NCI-H2196 treated with DMSO at 0.1 percent for 48 hours (cell line): ENCODE measurements around the gene GSE1.

Source experiments
- DNase-seq: peaks from one replicate; lab custom pipeline; 2025; ENCODE audit not compliant: unreplicated experiment; lab: John Stamatoyannopoulos, UW

The GSE1 gene

DNA sequence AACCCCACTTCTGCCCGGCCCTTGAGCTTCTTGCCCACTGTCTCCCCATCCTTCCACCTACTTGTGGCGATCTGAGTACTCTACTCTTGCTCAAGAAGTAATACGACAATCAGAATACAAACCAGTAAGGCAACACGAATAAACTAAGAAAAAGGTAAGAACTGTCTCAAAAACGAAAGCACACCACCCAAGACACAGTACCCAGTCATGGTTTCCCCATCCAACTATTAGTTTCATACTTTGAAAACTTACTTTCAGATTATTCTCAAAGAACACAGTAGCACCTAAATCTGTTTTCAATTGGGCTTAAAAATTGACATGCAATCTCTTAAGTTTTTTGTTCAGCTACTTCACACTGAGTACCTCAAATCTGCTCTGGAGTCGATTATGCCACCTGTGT is 61.7 kb downstream of the GSE1 start:
- no peak for DNase-seq

DNA sequence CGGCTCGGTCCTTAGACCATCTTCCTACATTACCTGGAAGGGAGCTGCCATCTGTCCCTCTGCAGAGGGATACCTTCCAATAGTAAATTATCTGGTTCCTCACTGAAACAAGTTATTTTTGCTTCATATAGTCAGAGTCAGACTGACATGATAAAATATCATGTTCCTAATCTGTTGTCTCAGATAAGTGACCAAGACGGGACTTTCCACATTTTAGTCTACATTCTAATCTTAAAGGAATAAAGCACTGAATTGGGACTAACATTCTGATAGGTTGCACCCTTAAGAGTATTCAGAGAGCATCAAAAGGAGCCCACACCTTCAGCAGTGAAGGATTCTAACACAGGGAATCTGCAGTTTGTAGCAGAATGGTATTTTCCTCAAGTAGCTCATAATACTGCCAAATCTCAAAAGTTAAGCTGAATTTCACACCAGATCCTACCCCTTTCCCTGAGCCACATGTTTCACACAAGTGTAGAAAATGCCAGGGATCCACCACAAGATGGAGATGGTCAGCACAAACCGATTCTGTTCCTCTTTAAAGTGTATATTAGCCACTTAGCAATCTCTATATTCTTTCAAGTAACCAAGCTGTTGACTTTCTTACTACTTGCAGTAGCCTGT is 62.2 kb downstream of the GSE1 start:
- no peak for DNase-seq

DNA sequence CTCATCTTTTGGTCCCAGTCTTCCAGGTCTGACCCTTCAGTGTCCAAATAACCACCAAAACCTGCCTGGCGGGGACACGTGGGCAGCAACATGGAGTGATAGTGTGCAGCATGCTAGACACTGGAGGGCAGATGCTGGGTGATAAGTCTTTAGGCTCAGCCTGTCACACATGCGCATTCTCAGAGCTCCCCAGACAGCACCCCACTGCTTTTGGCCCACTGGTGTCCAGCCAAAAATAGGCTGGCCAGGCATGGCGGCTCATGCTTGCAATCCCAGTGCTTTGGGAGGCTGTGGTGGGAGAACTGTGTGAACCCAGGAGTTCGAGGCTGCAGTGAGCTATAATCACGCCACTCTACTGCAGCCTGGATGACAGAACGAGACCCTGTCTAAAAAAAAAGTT is 63.3 kb downstream of the GSE1 start:
- DNase-seq, result no peak

DNA sequence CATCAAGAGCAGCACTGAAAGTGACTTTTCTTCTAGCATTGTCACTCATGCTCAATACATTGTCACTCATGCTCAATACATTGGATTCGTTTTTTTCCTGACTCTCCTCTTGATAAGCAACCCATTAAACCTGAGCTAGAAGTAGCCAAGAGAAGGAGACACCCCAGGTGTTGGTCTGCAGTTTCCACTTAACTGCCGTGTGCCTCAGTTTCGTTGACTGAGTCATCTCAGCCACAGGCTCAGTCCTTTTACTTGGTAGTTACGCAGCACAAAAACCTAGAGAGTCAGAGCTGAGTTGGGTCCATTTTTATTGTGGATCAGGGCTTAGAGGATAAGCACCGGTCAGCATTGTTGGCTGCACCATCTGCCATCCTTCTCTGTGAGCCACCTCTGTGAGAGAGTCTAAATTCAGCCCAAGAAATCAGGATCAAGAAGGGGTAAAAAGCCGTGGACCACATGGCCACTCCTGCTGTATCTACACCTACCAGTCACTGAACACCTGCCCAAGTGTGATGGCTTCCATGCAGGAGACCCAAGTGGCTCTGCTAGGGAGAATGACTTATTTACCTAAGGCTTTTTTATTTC is 64.4 kb downstream of the GSE1 start:
- no peak for DNase-seq

DNA sequence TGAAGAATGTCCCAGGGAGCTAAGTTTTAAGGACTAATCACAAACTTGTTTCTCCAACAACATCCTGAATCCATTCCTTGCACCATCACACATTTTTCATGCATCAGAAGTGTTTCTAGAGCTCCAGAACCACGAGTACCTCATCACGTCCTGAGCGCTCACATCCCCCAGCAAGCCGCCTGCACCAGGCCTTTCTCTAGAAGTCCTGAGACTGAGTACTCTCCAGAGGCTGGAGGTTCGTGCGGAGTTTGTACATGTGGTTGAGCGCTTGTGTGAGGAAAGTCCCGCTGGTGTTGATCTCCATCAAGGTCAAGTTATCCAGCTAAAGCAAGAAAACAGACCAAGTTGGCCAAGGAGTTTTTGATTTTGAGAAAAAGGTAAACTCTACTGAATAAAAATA is 64.9 kb downstream of the GSE1 start:
- DNase-seq, result no peak

DNA sequence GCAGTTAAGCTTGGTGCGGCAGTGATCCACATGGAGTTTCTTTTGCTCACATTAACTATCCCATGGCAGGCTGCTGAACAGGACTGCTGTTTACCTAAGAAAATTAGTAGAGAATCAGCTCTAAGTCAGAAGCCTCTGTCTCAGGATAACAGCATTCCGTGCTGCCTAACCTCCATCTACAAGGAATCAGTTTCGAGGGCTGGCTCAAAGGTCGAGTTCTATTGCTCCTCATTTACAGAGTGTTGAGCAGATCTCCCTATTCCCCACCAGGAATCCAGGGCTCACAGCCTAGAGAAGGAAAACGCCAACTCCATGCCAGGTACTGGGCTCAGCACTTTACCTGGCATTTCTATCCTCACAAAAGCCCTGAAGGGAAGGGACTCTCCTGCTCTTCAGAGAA is 65.7 kb downstream of the GSE1 start:
- DNase-seq, result no peak

DNA sequence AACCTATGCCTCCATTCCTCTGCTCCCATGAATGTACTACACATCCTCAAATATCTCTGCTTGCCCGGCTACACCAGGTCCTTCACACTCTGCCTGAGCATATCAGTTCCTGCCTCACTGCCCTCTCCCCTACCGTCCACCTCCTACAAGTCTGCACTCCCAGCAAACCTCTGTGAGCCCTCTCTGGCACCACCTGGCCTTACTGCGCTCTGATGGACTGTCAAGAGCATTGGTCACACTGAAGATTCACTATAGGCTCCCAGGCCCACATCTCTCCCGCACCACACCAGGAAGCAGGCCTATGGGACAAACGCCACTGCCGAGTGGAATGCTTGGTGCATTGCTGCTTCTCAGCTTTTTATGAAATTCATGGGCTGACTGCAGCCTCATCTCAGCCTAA is 66.7 kb downstream of the GSE1 start:
- no peak for DNase-seq

DNA sequence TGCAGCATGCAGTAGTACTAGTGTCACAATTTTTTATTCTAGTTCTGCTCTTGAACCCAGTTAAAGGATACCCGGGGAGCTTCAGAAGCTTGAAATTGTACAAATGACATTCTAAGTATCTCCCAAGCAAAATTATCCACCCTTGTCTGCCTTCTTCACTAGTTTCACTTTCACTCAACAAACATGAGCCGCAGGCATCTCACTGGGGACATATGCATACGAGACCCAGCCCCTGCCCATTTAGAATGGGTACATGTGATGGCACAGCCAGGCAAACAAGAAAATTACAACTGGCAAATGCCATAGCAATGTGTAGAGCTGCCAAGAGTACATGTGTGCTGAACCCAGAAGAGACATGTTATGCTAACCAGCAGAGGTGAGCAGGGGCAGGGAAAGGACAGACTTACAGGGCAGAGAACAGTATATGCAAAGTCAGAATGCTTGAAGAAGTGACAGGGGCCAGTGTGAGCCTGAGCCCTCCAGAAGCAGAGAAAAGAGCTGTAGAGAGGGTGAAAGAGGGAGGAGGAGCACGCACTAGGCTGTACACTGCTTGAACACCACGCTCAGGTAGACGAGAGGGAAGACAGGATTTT is 67.3 kb downstream of the GSE1 start:
- DNase-seq, result no peak

DNA sequence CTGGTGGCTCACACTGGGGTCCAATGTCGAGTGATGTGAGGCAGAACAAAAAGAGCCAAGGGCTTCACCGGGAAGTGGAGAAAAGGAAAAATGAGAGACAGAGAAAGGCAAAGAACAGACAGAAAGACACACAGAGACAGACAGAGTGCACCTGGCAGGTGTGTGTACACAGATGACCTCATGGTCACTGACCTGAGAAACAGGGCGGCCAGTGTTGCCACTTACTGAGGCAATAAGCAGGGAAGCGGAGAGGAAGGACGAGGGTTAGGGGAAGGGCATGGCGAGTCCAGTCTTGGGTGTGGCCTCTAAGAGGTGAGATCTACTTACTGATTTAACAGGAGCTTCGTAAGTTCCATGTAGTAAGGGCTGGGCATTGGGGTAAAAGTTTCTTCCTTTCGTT is 68.1 kb downstream of the GSE1 start:
- DNase-seq, result peak; percentile 38

DNA sequence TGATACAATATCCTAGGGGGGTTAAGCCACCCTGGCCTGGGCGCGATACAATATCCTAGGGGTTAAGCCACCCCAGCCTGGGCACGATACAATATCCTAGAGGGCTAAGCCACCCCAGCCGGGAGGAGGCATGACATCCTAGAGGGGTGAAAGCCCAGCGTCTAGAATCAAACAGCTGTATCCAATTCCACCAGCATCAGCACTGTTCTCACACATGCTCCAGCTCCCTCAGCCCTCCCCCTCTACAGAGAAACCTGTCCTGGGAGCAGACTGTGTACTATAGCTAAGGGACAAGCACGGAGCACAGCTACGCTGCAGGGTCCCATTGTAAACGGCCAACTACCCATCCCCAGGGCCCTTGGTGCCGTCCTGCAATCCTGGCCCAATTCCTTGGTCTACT is 69.4 kb downstream of the GSE1 start:
- DNase-seq, result no peak

DNA sequence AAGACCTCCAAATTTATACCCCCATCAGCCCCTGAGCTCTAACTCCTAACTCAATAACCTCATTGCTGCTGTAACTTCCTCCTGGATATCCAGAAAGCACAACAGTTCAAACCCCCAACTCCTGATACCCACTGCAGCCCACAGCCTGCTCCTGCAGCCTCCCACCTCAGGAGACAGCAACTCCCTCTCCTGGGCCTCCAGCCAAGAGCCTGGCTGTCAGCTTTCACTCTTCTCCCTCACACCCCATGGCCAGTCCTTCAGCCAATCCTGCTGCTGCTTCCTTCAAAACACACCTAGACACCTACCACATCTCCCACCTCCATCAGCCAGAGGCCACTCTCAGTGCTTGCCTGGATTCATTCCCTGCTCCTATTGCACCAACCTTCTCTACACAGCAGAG is 70.2 kb downstream of the GSE1 start:
- DNase-seq, result no peak

DNA sequence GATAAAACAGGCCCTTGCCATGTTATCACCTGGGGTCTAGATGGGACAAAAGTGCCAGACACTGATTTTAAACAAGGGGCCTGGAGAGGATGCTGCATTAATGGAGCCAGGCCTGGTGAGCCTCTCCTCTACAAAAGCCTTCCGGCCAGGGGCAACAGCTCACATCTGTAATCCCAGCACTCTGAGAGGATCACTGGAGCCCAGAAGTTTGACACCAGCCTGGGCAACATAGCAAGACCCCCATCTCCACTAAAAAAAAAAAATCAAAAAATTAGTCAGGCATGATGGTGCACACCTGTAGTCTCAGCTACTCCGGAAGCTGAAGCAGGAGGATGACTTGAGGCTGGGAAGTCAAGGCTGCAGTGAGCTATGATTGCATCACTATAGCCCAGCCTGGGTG is 72.1 kb downstream of the GSE1 start:
- no peak for DNase-seq

DNA sequence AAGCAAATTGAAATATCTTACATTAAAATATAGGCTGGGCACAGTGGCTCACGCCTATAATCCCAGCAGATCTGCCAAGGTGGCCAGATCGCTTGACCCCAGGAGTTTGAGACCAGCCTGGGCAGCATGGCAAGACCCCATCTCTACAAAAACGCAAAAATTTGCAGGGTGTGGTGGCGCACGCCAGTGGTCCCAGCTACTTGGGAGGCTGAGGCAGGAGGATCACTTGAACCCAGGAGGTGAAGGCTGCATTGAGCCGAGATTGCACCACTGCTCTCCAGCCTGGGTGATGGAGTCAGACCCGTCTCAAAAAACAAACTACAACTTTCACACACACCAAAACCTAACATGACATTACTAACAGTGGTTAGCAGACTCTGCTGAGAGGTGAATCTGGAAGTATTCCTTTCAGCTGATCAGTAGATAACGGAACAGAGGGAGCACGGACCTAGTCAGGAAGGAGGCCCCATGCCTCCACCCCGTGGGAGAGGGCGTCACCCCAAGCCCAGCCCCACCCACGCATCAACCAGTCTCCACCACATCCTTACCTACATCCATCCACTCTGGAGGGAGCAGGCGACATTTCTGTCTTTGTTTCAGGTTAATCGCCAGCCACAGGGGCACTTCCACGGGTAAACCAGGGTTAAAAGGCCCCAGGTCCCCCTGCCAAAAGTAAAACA is 73.9 kb downstream of the GSE1 start:
- DNase-seq, result no peak

DNA sequence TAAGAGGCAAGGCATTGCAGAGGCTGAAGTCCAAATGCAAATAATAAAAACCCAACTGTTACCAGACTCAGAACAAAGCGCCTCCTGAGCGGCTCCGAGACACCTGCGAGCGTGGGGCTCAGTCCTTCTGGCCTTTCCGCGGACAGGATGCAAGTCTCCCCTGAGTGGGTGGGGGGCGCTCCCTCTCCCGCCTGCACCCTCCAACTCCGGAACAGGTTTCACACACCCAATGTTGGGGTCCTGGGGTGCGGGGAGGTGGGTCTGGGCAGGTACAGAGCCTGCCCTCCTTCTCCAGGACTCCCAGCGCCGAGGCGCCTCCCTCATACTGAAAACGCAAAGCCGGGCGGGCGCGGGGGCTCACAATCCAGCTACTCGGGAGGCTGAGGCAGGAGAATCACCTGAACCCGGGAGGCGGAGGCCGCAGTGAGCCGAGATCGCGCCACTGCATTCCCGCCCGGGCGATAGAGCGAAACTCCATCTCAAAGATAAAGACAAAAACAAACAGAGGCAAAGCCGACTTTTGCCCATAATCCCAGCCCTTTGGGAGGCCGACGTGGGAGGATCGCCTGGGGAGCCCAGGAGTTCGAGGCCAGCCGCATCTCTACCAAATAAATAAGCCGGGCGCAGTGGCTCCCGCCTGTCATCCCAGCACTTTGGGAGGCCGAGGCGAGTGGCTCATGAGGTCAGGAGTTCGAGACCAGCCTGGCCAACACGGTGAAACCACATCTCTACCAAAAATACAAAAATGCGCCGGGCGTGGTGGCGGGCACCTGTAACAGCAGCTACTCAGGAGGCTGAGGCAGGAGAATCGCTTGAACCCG is 74.7 kb downstream of the GSE1 start:
- DNase-seq, result no peak

DNA sequence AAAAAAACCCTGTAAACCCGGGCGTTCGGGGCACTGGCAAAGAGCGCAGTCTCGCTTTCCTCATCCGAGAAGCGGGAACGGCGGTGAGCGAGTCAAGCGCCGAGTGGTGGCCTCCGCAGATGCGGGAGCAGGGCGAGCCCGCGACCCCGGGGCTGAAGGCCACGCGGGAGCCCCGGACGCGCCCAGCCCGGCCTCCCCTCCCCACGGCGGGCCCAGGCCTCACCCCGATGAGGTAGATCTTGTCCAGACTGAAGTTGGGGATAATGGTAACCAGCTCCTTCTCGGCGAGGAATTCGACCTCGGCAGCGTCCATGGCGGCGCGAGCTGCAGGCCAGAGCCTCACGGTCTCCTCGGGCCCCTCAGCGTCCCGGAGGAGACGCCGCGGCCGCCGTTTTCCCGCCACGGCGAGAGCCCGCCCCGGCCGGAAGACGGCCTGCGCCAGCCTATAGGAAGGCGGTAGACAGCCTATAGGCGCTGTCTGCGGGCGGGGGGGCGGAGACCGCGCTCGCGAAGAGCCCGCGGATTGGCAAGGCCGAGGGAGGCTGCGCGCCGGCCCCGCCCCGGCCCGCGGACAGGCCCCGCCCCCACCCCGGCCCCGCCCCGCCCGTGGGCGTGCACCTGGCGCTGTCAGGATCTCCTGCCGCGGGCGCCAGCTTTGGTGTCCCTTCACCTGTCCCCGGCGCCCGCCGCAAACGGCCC is 75.6 kb downstream of the GSE1 start, which contains the start of gene GINS2:
TSS of gene GINS2 (minus strand) at position 369 of the 699 bp plus-strand sequence. CDS start at position 313, 56 bp downstream.
- peak; percentile 65 for DNase-seq

DNA sequence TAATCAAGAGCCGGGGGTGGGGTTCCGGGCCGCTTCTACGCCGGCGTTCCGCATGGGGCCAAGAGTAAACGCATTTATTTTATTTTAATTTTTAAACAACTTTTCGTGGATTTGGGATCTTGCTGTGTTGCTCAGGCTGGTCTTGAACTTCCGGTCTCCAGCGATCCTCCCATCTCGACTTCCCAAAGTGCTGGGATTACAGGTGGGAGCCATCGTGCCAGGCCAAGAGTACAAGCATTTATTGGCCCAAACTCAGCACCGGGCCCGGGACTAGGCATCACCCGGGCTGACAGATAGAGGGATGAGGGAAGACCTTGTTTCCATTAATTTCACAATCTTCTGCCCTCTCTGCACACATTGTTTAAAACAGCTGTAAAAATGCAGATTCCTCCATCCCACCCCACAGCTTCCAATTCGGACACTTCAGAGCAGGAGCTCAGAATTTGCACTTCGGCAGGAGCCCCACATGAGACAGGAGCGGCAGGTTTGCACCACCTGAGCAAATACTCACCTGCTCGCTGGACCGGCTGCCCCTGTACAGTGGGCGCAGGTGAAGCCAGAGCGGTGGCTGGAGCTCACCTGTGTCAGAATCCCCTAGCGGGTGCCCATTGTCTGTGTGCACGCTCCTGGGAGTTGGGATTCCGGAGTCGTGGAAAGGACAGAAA is 76.3 kb downstream of the GSE1 start:
- no peak for DNase-seq

DNA sequence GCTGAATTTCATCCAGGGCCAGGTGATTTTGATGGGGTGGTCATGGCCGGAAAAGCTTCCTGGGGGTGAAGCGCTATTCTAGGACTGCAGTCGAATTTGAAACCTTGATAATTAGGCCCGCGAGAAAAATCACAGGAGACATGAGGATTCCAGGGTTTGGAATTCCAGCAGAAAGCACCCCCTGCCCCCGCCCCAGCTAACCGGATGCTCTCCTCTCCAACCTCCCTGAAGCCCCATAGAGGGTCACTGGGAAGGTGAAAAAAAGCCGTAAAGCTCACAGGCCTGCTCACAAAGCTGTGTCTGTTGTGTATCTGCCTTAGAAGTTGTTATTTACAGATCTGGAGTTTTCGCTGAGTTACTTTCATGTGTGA is 76.8 kb downstream of the GSE1 start:
- no peak for DNase-seq

DNA sequence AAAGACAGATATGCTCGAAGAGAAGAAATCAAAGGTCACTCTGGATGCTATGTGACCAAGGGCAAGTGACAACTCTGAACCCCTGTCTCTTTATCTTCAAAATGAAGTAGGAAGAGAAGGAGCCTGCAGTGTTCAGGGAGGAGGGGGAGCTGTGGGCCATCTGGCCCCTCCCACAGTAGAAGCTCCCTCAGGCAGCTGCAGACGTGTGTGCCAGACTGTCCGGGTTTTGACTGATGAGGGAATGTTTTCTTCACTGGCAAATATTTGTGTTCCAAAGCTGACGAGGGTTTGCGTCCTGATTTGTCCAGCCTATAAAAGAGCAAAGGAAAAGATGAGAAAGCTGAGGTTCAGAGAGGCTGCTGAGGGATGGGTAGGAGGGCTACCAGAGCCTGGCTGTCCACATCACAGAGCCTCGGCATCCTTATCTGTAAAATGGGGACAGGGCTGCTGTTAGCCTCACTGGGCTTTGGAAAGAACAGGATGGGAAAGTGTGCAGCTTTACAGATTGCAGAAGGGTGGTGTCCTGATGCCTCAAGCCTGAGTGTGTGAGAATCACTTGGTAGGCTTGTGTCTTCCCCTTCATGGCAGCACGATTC is 77.4 kb downstream of the GSE1 start:
- DNase-seq, result peak; percentile 9

DNA sequence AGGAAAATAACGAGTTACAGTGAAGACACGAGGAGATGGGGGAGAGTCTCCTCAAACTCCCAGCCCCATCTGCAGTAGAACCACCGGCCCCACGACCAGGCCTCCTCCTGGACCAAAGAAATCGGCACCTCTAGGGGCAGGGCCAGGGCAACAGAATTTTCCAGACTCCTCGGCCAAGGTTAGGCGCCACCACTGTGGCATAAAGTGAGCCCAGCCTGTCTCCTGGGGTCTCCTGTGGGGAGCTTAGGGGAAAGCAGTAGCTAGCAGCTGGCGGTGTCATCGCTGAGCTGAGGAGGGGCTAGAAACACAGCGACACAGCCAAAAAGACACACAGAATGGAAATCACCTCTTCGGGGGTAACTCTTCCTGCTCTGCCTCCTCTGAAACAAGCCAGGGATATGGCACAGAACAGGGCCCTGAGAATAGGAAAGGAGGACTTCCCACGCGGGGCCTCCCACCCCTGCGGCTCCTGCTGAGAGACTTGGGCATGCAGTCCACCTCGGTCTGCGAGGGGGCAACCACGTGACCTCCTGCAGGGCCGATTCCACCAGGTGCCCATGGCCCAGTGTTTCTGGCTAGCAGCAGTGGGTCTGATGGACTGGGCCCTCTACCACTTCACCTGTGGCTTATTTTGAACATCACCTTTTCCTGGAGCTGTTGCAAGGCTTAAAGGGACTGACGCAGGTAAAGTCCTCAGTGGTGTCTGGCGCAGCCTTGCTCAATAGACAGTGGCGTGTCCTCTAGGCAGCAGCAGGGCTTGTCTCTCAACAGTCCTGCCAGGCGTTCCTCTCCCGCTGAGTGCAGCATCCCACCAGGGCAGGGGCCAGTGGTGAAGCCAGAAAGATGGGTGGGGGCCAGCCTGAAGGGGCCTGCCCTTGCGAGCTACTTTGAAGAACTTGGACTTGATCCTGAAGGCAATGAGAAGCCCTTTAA is 82.3 kb downstream of the GSE1 start:
- no peak for DNase-seq
